ENCODE results near the gene PPP2R5C. TPM values are rescaled to one million over a fixed set of nuclear protein-coding genes. Genes with fewer than 3 reads are reported as not detected.

Gene PPP2R5C
- total RNA-seq, 1 experiment from 2014 or later = 93.0 TPM

GRCh38 chr14:101872346-101872745 is 110.8 kb downstream of the PPP2R5C start:
- no peak overlapping the region for H2BK15ac ChIP-seq (ENCODE audit: low read depth, low read length)
- H2BK120ac ChIP-seq (ENCODE audit: low read depth, low read length, poor library complexity, severe bottlenecking) = no peak overlapping the region
- no peak overlapping the region for H2BK12ac ChIP-seq (ENCODE audit: insufficient read length, low read depth, low read length)
- no peaks in the 10 kb centered on the region for H3K9me3 ChIP-seq (ENCODE audit: control insufficient read depth, low read depth, low read length)
- no peak overlapping the region for H3K56ac ChIP-seq (ENCODE audit: insufficient read length, low read depth, low read length)
- H2BK5ac ChIP-seq (ENCODE audit: insufficient read length, low read length) = no peak overlapping the region
- H4K91ac ChIP-seq (ENCODE audit: insufficient read length, low read depth, low read length) = no peak overlapping the region
- no peak overlapping the region for H2AFZ ChIP-seq (ENCODE audit: low read length)
- Mint-ChIP-seq H3K27ac (peak overlapping the region in 1 of 3 experiments; percentile 89; a peak in 1 of 7 replicates), H3K4me3 (no peak overlapping the region), H3K27me3 (ENCODE audit: low read depth) (no peaks in the 10 kb centered on the region), H3K4me1 (peaks cover 0 to 2% of the 10 kb centered on the region in 2 experiments; a peak in 1 of 4 replicates), H3K9me3 (no peaks in the 10 kb centered on the region), H3K36me3 (ENCODE audit: insufficient read depth in 1 of 3, low read depth in 3 of 3) (no peaks in the 10 kb centered on the region)
- H3K4me1 ChIP-seq (ENCODE audit: insufficient read depth, low read length) = no peaks in the 10 kb centered on the region; the same call in 1 of the 2 replicates
- no peak overlapping the region for H4K8ac ChIP-seq (replicated peaks; ENCODE audit: insufficient read length, low read depth, low read length)
- no peak for DNase-seq
- no peak overlapping the region for H3T11ph ChIP-seq (ENCODE audit: low read length)
- no peaks in the 10 kb centered on the region for H3K27me3 ChIP-seq (ENCODE audit: insufficient read depth, low read length)
- no CpG with 5 or more reads among the region's 4 CpGs for WGBS (ENCODE audit: extremely low coverage, insufficient read length, low lambda C conversion rate)
- no peaks in the 10 kb centered on the region for H4K20me1 ChIP-seq (ENCODE audit: control insufficient read depth, insufficient read depth, insufficient read length)
- no peak overlapping the region for H3K23ac ChIP-seq (ENCODE audit: insufficient read length, low read depth, low read length)
- no peak overlapping the region for H3K18ac ChIP-seq (ENCODE audit: insufficient read length, low read depth, low read length)
- no peak overlapping the region for H2BK20ac ChIP-seq (ENCODE audit: low read depth, low read length, poor library complexity, severe bottlenecking)
- no peak overlapping the region for H3K4me2 ChIP-seq (ENCODE audit: insufficient read depth, insufficient read length, low read length)
- H3K14ac ChIP-seq (ENCODE audit: insufficient read depth, low read length) = no peak overlapping the region
- H4K5ac ChIP-seq (ENCODE audit: insufficient read length, low read depth, low read length) = no peak overlapping the region
- no peaks in the 10 kb centered on the region for H3K23me2 ChIP-seq (ENCODE audit: insufficient read length, low read depth, low read length, poor library complexity, severe bottlenecking)
- no peak overlapping the region for H3K27ac ChIP-seq (ENCODE audit: insufficient read length, low read depth, low read length)
- TF ChIP-seq CTCF (conservative IDR thresholded peaks at IDR 0.05) = no peak
- no peak overlapping the region for H3K9ac ChIP-seq (ENCODE audit: extremely low read depth, insufficient read length, low read length)
- H3K4ac ChIP-seq (ENCODE audit: low read depth, low read length) = no peak overlapping the region
- H3K79me2 ChIP-seq (ENCODE audit: insufficient read depth, low read length) = no peaks in the 10 kb centered on the region
- H3K79me1 ChIP-seq (ENCODE audit: insufficient read depth, low read depth, low read length, poor library complexity, severe bottlenecking) = peaks cover 6% of the 10 kb centered on the region
- no peak overlapping the region for H2AK5ac ChIP-seq (ENCODE audit: insufficient read length, low read length)
